CD14-positive monocyte (primary cell): Measurements from ENCODE around the gene FNDC3B. TPM values are rescaled to one million over a fixed set of nuclear protein-coding genes. Genes with fewer than 3 reads are reported as not detected.
A peak's percentile ranks its signal among the peaks of the same experiment; 100 is the strongest.

Source experiments
- DNase-seq, 3 donors: peaks; one replicate each; pipeline ENCODE4 v3.0.0-alpha.2; 2011 to 2022
- H2AFZ ChIP-seq: 2 replicates; pipeline ENCODE4 v1.6.0; 2012; ENCODE audit warnings: mild to moderate bottlenecking, low read depth, low read length, inconsistent platforms; ENCODE audit not compliant: insufficient read depth, poor library complexity, severe bottlenecking
- H3K27ac ChIP-seq, 2 donors: 1 replicate in 1 of 2; 2 replicates in 1 of 2; pipeline ENCODE4 v1.5.1; 2012 to 2013; ENCODE audit warnings: low read length in 2 of 2, control low read depth in 1 of 2, inconsistent platforms in 1 of 2, low read depth in 1 of 2, mild to moderate bottlenecking in 1 of 2
- H3K27me3 ChIP-seq, 2 donors: one replicate each; pipeline versions ENCODE4 v1.6.0 to v1.6.1; 2011 to 2013; ENCODE audit warnings: low read length in 2 of 2; ENCODE audit not compliant: control insufficient read depth in 2 of 2, insufficient read depth in 2 of 2
- H3K36me3 ChIP-seq, 2 donors: replicated peaks in 1 of 2; 1 replicate in 1 of 2; 2 replicates in 1 of 2; pipeline versions ENCODE4 v1.5.1 to v1.6.1; 2012 to 2013; ENCODE audit warnings: low read length in 2 of 2, control low read depth in 1 of 2, inconsistent platforms in 1 of 2, mild to moderate bottlenecking in 1 of 2; ENCODE audit not compliant: insufficient read depth in 2 of 2, control insufficient read depth in 1 of 2
- H3K4me1 ChIP-seq, 2 donors: 1 replicate in 1 of 2; 2 replicates in 1 of 2; pipeline versions ENCODE4 v1.5.1 to v1.6.1; 2012 to 2013; ENCODE audit warnings: low read length in 2 of 2, control low read depth in 1 of 2, inconsistent platforms in 1 of 2, mild to moderate bottlenecking in 1 of 2, moderate library complexity in 1 of 2; ENCODE audit not compliant: insufficient read depth in 2 of 2, control insufficient read depth in 1 of 2
- H3K4me2 ChIP-seq: replicated peaks from 2 replicates; pipeline ENCODE3; 2012; ENCODE audit warnings: low read length, moderate library complexity, mild to moderate bottlenecking; ENCODE audit not compliant: poor library complexity, severe bottlenecking; ENCODE audit errors: extremely low read depth
- H3K4me3 ChIP-seq, 3 experiments: fragments of 200-600 bp in 1 of 3; sonication (generic) in 1 of 3; replicated peaks in 1 of 3; 1 replicate in 2 of 3; 2 replicates in 1 of 3; pipeline ENCODE4 v1.5.1; 2011 to 2013; ENCODE audit warnings: low read length in 3 of 3, mild to moderate bottlenecking in 3 of 3, control low read depth in 2 of 3, low read depth in 2 of 3, inconsistent platforms in 1 of 3, moderate library complexity in 1 of 3
- H3K79me2 ChIP-seq: 2 replicates; pipeline ENCODE4 v1.6.0; 2012; ENCODE audit warnings: mild to moderate bottlenecking, control low read depth, inconsistent platforms, low read length, moderate library complexity; ENCODE audit not compliant: insufficient read depth
- H3K9ac ChIP-seq: 2 replicates; pipeline ENCODE4 v1.6.0; 2017; ENCODE audit warnings: low read length, mild to moderate bottlenecking; ENCODE audit not compliant: insufficient read depth, poor library complexity, severe bottlenecking
- H3K9me3 ChIP-seq, 2 donors: replicated peaks in 1 of 2; 1 replicate in 1 of 2; 2 replicates in 1 of 2; pipeline versions ENCODE4 v1.5.1 to v1.6.1; 2012 to 2013; ENCODE audit warnings: low read length in 2 of 2, control low read depth in 1 of 2; ENCODE audit not compliant: control insufficient read depth in 1 of 2, insufficient read depth in 1 of 2
- H4K20me1 ChIP-seq: 2 replicates; pipeline ENCODE4 v1.6.0; 2012; ENCODE audit warnings: mild to moderate bottlenecking, low read length, control low read depth, moderate library complexity; ENCODE audit not compliant: insufficient read depth
- H3K27ac Mint-ChIP-seq, 7 donors: one replicate each; pipeline ENCODE4 v1.8.0; 2020; ENCODE audit warnings: mild to moderate bottlenecking in 7 of 7, mixed read lengths in 7 of 7, moderate library complexity in 6 of 7, inconsistent platforms in 2 of 7
- H3K27me3 Mint-ChIP-seq, 3 donors: one replicate each; pipeline ENCODE4 v1.8.0; 2021 to 2022; ENCODE audit warnings: low read depth in 3 of 3, mild to moderate bottlenecking in 3 of 3, mixed read lengths in 3 of 3, moderate library complexity in 3 of 3, inconsistent platforms in 1 of 3
- H3K36me3 Mint-ChIP-seq, 2 donors: one replicate each; pipeline ENCODE4 v1.8.0; 2020; ENCODE audit warnings: mixed read lengths in 2 of 2, inconsistent platforms in 1 of 2, mild to moderate bottlenecking in 1 of 2
- H3K4me1 Mint-ChIP-seq: one replicate; pipeline ENCODE4 v1.8.0; 2020; ENCODE audit warnings: mild to moderate bottlenecking, mixed read lengths
- H3K4me3 Mint-ChIP-seq, 2 donors: one replicate each; pipeline ENCODE4 v1.8.0; 2020; ENCODE audit warnings: mild to moderate bottlenecking in 2 of 2, mixed read lengths in 2 of 2, moderate library complexity in 1 of 2
- H3K9me3 Mint-ChIP-seq, 7 donors: one replicate each; pipeline ENCODE4 v1.8.0; 2020 to 2022; ENCODE audit warnings: mixed read lengths in 7 of 7, mild to moderate bottlenecking in 6 of 7, moderate library complexity in 6 of 7, inconsistent platforms in 2 of 7
- WGBS: methylation state at CpG from one replicate; pipeline ENCODE4 v1.1.5; 2013; ENCODE audit warnings: missing lambda C conversion rate; ENCODE audit not compliant: insufficient coverage; 5-methylcytosine and 5-hydroxymethylcytosine counted together
- intact Hi-C, 2 donors: fragments of 100-400 bp; cut with micrococcal nuclease; formaldehyde crosslinking; loops; one replicate each; pipeline versions ENCODE4 v1.15.0 to v1.15.1; 2023
- polyA plus RNA-seq, 3 donors: library from polyadenylated mRNA; depleted of rRNA in 1 of 3; unstranded in 2 of 3; stranded (reverse) in 1 of 3; fragments of 300-500 nt in 2 of 3; fragments of >200 nt in 1 of 3; fragmentation: Illumina TruSeq in 2 of 3; gene quantifications; 1 replicate in 2 of 3; 2 replicates in 1 of 3; pipeline ENCODE4 v1.2.3, GENCODE V29; 2012 to 2021
- TF ChIP-seq, protein P1 (sequence below): fragments of 200-600 bp; IDR thresholded peaks from one replicate; pipeline ENCODE4 v1.8.0; 2022; ENCODE audit warnings: antibody characterized with exemption, mild to moderate bottlenecking

Gene FNDC3B
- polyA plus RNA-seq, 3 donors, result 19.6 to 36.1 (median 25.7) TPM

DNA sequence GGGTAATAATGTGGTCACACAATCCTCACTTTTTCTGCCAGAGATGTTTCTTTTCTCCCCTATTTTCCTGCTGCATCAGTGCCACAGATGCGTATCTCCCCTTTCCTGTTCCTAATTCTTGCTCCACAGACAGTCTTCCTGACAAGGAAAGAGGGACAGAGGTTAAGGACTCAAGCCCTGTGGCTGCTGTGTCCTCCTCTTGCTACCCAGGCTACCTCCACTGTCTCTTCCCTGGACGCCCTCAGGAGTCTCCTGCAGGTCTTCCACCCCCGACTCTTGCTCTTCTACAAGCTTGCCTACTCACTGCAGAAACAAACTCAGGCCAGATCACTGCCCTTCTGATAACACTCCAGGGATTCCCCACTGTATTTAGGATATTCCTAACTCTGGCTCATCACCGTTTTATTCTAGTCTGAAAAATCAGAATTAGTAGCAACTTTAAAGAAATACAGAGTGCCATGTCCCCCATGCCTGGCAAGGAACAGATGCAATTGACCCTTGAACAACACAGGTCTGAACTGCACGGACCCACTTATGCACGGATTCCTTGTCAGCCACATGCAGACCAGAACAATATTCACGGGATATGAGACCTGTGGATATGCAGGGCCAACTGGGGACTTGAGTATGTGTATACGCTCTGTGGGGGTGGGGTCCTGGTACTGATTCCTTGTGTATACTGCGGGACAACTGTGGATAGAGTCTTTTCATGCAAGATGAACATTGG, 257.0 kb downstream of the FNDC3B start:
- Histone ChIP-seq H3K4me2 (no peak overlapping the region), H2AFZ (no peak overlapping the region), H3K27ac (peak overlapping the region in 1 of 2 donors; percentile 53), H4K20me1 (peaks cover 5% of the 10 kb centered on the region), H3K9me3 (peaks cover 15 to 23% of the 10 kb centered on the region in 2 donors), H3K4me3 (no peak overlapping the region), H3K79me2 (peaks cover 22% of the 10 kb centered on the region), H3K9ac (no peak overlapping the region), H3K4me1 (no peaks in the 10 kb centered on the region), H3K27me3 (no peaks in the 10 kb centered on the region), H3K36me3 (peaks cover 62 to 92% of the 10 kb centered on the region in 2 donors)
- intact Hi-C loops, result no loop called here
- DNase-seq, result no peak
- no peaks in the 10 kb centered on the region for H3K27me3 Mint-ChIP-seq
- H3K4me1 Mint-ChIP-seq, result peaks cover 2% of the 10 kb centered on the region
- H3K27ac Mint-ChIP-seq, result peak overlapping the region in 6 of 7 donors; percentile 11 to 83 (median 50)
- TF ChIP-seq, protein P1, sequence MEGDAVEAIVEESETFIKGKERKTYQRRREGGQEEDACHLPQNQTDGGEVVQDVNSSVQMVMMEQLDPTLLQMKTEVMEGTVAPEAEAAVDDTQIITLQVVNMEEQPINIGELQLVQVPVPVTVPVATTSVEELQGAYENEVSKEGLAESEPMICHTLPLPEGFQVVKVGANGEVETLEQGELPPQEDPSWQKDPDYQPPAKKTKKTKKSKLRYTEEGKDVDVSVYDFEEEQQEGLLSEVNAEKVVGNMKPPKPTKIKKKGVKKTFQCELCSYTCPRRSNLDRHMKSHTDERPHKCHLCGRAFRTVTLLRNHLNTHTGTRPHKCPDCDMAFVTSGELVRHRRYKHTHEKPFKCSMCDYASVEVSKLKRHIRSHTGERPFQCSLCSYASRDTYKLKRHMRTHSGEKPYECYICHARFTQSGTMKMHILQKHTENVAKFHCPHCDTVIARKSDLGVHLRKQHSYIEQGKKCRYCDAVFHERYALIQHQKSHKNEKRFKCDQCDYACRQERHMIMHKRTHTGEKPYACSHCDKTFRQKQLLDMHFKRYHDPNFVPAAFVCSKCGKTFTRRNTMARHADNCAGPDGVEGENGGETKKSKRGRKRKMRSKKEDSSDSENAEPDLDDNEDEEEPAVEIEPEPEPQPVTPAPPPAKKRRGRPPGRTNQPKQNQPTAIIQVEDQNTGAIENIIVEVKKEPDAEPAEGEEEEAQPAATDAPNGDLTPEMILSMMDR, result no peak
- H3K9me3 Mint-ChIP-seq, result peaks cover 14 to 27% (median 19%) of the 10 kb centered on the region in 7 donors
- H3K4me3 Mint-ChIP-seq, result no peak overlapping the region
- 98% methylated on average over 9 of the region's 9 CpGs for WGBS
- peaks cover 74 to 91% of the 10 kb centered on the region in 2 donors for H3K36me3 Mint-ChIP-seq

DNA sequence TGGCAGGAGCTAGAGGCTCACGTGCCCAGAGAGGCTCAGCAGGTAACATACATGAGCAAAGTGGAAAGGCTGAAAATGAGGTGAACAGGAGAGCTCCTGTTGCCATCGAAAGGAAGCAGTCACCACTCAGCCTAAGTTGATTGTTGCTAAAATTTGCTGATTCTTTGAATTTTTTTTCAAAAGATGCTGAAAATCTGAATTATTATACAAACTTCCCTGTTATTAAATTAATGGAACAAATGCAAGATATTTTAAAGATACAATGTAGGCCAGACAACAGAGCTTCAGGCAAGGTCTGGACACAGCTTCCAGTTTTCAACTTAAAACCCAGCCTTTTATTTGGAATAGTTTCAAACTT, 257.6 kb downstream of the FNDC3B start:
- Histone ChIP-seq H3K79me2 (peaks cover 17% of the 10 kb centered on the region), H3K4me1 (no peaks in the 10 kb centered on the region), H3K36me3 (peaks cover 63 to 92% of the 10 kb centered on the region in 2 donors), H3K9ac (no peak overlapping the region), H3K27ac (no peak overlapping the region), H3K4me2 (no peak overlapping the region), H3K27me3 (no peaks in the 10 kb centered on the region), H3K9me3 (peaks cover 15 to 23% of the 10 kb centered on the region in 2 donors), H3K4me3 (no peak overlapping the region), H4K20me1 (peaks cover 5% of the 10 kb centered on the region), H2AFZ (no peak overlapping the region)
- WGBS, result 100% methylated on average over 2 of the region's 2 CpGs
- Mint-ChIP-seq H3K9me3 (peaks cover 14 to 27% (median 19%) of the 10 kb centered on the region in 7 donors), H3K4me1 (peaks cover 2% of the 10 kb centered on the region), H3K4me3 (no peak overlapping the region), H3K27me3 (no peaks in the 10 kb centered on the region), H3K36me3 (peaks cover 69 to 91% of the 10 kb centered on the region in 2 donors), H3K27ac (peak overlapping the region in 2 of 7 donors; percentile 82 to 83)
- intact Hi-C loops, result no loop called here
- no peak for DNase-seq
- TF ChIP-seq, protein P1, result no peak
